GM12865 (cell line): ENCODE measurements around the gene AADACL2.
"Not testable (repeated sequence)": the region's sequence is repeated elsewhere in the genome, so short reads cannot be mapped to it uniquely, and the experiment has no call there.

ENCODE experiments used
- DNase-seq: peaks from one replicate; pipeline ENCODE4 v3.0.0; 2010; ENCODE audit warnings: low read depth
- H3K4me3 ChIP-seq: 2 replicates; pipeline ENCODE4 v1.5.1; 2011; ENCODE audit warnings: mild to moderate bottlenecking, low read depth, low read length, control low read depth
- CTCF ChIP-seq: IDR thresholded peaks from 2 replicates; pipeline ENCODE4 v1.5.1; 2011; ENCODE audit warnings: low read length, control low read depth, low read depth, inconsistent platforms; ENCODE audit not compliant: insufficient read depth; ENCODE audit errors: missing control alignments

AADACL2 gene

GRCh38 chr3:151787626-151788025 is 53.9 kb downstream of the AADACL2 start:
- TF ChIP-seq CTCF = no peak
- H3K4me3 ChIP-seq = no peak overlapping the region
- no peak for DNase-seq

GRCh38 chr3:151788401-151788800 is 54.7 kb downstream of the AADACL2 start:
- no peak overlapping the region for H3K4me3 ChIP-seq
- DNase-seq = no peak
- no peak for TF ChIP-seq CTCF

GRCh38 chr3:151789853-151790463 is 56.2 kb downstream of the AADACL2 start:
- no peak for TF ChIP-seq CTCF
- no peak for DNase-seq
- no peak overlapping the region for H3K4me3 ChIP-seq

GRCh38 chr3:151790763-151791162 is 57.0 kb downstream of the AADACL2 start:
- not testable (repeated sequence) for DNase-seq, H3K4me3 ChIP-seq

DNA sequence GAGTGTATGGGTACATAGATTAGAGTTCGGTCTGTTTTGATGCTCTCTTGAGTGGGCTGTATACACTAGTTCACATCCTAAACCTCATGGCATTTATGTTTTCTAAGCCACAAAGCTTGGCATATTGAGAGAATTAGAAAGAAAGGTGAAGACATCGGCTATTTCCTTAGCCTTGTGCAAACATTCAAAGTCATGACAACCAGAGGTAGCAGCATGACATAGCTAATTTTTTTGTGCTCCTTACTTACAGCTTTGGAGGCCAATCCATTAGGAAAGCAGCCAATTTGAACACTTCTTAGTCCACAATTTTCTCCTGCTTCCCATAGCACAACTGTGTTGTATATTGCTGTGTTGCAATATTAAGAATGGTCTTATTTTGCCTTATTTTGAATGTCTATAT is 58.7 kb downstream of the AADACL2 start:
- H3K4me3 ChIP-seq = no peak overlapping the region
- TF ChIP-seq CTCF = no peak
- no peak for DNase-seq

DNA sequence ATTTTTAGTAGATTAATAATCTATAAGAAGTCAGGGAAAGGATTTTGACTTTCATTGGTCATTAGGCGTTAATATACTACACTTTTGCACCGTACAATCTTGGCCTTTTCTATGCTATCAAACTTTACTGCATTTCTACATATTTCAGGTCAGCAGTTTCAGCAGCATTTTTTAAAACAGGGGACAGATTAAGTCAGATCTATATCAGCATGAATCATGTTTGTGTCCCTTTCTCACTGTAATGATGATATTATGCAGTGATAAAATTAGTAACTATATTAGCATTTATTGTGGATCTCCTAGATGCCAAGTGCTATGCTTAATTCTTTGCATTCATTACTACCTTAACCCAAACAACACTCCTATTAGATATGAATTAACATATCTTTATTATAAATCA is 59.9 kb downstream of the AADACL2 start:
- H3K4me3 ChIP-seq = no peak overlapping the region
- DNase-seq = no peak
- no peak for TF ChIP-seq CTCF

- DNase-seq = no peak
These were observed 60.4 kb downstream of the AADACL2 start for GRCh38 chr3:151794080-151794479.

More at GRCh38 chr3:151794080-151794479, 60.4 kb downstream of the AADACL2 start:
- TF ChIP-seq CTCF = no peak
- H3K4me3 ChIP-seq = no peak overlapping the region
